ENCODE data around the gene ZNF581.

ZNF581 gene

DNA sequence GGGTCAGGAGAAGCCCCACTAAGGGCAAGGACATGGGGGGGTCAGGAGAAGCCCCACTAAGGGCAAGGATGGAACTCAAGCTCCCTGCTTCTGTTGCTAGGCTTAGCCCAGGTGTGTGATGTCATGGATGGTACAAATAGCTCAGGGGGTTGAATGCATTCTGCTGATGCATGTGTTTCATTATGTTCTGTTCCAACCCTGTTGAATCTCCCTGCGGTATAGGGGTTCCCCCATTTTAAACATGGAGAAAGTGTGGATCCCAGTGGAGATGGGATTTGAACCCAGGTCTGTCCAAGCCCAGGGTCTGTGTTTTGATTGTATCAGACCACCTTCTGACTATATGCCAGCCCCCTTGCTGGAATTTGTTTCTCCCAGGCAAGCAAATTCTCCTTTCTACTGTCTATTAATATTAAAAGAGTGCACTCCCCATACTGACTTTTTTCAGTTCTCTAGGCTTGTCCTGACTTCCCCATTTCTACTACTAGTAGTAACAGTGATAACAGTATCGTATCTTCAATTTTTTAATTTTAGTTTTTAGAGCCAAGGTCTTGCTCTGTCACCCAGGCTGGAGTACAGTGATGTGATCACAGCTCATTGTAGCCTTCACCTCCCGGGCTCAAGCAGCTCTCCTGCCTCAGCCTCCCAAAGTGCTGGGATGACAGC, 31.3 kb upstream of the ZNF581 start:
- DNase-seq = no peak

DNA sequence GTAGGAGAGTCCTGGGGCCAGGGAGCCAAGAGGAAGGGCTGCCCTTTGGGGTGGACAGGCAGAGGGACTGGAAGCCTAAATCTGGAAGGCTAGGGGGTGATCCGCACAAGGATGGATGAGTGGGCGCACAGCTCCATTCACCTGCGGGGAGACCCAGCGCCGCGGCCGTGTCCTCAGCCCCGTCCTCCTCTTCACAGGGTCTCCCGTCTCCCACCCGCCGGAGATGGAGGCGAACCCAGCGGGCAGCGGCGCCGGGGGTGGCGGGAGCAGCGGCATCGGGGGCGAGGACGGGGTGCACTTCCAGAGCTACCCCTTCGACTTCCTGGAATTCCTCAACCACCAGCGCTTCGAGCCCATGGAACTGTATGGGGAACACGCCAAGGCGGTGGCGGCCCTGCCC, 30.1 kb upstream of the ZNF581 start:
- DNase-seq = no peak

DNA sequence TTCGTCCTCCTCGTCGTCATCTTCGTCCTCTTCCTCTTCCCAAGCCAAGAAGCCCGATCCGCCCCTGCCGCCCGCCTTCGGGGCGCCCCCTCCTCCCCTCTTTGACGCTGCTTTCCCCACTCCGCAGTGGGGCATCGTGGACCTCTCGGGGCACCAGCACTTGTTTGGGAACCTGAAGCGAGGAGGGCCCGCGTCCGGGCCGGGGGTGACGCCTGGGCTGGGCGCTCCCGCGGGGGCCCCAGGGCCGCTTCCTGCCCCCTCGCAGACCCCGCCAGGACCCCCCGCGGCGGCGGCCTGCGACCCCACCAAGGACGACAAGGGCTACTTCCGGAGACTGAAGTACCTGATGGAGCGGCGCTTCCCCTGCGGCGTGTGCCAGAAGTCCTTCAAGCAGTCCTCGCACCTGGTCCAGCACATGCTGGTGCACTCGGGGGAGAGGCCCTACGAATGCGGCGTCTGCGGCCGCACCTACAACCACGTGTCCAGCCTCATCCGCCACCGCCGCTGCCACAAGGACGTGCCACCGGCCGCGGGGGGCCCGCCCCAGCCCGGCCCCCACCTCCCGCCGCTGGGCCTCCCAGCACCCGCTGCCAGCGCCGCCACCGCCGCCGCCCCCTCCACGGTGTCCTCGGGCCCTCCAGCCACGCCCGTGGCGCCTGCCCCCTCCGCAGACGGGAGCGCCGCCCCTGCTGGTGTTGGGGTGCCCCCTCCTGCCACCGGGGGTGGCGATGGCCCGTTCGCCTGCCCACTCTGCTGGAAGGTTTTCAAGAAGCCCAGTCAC, 29.3 kb upstream of the ZNF581 start:
- DNase-seq = no peak

DNA sequence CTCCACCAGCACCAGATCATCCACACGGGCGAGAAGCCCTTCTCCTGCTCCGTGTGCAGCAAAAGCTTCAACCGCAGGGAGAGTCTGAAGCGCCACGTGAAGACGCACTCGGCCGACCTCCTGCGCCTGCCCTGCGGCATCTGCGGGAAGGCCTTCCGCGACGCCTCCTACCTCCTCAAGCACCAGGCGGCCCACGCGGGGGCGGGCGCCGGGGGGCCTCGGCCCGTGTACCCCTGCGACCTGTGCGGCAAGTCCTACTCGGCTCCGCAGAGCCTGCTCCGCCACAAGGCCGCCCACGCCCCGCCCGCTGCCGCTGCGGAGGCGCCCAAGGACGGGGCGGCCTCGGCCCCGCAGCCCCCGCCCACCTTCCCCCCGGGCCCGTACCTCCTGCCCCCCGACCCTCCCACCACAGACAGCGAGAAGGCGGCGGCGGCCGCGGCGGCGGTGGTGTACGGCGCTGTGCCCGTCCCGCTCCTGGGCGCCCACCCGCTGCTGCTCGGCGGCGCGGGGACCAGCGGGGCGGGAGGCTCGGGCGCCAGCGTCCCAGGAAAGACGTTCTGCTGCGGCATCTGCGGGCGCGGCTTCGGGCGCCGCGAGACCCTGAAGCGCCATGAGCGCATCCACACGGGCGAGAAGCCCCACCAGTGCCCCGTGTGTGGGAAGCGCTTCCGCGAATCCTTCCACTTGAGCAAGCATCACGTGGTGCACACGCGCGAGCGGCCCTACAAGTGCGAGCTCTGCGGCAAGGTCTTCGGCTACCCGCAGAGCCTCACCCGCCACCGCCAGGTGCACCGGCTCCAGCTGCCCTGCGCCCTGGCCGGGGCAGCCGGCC, 28.5 kb upstream of the ZNF581 start:
- no peak for DNase-seq

DNA sequence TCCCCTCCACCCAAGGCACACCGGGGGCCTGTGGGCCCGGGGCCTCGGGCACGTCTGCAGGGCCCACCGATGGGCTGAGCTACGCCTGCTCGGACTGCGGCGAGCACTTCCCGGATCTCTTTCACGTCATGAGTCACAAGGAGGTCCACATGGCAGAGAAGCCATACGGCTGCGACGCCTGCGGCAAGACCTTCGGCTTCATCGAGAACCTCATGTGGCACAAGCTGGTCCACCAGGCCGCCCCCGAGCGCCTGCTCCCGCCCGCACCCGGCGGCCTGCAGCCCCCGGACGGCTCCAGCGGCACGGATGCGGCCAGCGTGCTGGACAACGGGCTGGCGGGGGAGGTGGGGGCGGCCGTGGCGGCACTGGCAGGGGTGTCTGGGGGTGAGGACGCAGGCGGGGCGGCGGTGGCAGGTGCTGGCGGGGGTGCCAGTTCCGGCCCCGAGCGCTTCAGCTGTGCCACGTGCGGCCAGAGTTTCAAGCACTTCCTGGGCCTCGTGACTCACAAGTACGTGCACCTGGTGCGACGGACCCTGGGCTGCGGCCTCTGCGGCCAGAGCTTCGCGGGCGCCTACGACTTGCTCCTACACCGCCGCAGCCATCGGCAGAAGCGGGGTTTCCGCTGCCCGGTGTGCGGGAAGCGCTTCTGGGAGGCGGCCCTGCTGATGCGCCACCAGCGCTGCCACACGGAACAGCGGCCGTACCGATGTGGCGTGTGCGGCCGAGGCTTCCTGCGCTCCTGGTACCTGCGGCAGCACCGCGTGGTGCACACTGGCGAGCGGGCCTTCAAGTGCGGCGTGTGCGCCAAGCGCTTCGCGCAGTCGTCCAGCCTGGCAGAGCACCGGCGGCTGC, 27.7 kb upstream of the ZNF581 start:
- DNase-seq = no peak

DNA sequence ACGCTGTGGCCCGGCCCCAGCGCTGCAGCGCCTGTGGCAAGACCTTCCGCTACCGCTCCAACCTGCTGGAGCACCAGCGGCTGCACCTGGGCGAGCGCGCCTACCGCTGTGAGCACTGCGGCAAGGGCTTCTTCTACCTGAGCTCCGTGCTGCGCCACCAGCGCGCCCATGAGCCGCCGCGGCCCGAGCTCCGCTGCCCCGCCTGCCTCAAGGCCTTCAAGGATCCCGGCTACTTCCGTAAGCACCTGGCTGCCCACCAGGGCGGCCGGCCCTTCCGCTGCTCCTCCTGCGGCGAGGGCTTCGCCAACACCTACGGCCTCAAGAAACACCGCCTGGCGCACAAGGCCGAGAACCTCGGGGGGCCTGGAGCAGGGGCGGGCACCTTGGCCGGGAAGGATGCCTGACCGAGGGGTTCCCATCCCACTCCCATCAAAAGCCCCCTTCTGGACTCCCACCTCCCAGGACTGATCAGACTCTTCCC, 27.0 kb upstream of the ZNF581 start:
- DNase-seq = no peak

DNA sequence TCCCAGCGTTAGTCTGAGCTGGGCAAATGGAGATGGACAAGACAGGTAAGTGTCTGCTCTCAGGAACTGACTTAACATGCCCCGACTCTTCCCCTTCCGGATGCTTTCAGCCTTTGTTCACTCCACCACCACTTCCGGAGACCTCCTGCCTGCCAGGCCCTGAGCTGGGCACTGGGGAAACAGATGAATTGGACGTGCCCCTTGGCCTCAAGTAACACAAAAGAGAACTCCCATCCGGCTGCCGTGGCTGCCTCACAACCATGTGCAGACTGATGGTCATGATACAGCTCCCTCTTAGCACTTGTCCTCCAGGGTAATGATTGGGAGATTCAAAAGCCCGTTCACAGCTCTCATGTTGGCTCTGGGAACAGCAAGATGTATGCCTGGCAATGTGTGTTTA, 26.0 kb upstream of the ZNF581 start:
- DNase-seq = no peak

DNA sequence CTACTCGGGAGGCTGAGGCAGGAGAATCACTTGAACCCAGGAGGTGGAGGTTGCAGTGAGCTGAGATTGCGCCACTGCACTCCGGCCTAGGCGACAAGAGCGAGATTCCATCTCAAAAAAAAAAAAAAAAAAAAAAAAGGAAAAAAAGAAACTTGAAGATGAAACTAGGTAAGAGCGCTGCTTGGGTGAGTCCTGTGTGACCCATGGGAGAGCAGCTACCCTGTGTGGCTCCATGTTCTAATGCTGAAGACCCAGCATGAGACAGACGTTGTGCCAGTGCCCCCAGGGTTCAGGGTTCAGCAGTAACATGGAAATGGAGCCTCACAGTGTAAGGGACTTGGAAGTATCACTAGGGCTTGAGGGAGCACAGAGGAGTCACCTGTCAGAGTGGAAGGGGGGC, 25.0 kb upstream of the ZNF581 start:
- no peak for DNase-seq

DNA sequence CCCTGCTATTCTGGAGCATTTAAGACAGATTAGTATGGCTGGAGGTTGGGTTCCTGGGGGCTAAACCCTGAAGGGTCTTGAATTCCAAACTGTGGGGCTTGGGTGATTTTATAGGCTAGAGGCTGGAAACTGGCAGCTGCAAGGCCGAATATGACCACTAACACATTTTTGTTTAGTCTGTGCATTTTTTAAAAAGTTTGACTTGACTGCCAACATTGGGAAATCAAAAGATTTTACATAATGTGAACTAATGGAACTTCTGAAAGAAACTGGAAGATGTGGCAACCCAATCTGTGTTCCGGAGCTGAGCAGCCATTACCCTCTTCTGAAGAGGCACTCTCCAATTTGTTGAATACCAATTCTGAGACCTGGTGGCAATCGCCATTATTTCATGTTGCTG, 24.2 kb upstream of the ZNF581 start:
- no peak for DNase-seq

DNA sequence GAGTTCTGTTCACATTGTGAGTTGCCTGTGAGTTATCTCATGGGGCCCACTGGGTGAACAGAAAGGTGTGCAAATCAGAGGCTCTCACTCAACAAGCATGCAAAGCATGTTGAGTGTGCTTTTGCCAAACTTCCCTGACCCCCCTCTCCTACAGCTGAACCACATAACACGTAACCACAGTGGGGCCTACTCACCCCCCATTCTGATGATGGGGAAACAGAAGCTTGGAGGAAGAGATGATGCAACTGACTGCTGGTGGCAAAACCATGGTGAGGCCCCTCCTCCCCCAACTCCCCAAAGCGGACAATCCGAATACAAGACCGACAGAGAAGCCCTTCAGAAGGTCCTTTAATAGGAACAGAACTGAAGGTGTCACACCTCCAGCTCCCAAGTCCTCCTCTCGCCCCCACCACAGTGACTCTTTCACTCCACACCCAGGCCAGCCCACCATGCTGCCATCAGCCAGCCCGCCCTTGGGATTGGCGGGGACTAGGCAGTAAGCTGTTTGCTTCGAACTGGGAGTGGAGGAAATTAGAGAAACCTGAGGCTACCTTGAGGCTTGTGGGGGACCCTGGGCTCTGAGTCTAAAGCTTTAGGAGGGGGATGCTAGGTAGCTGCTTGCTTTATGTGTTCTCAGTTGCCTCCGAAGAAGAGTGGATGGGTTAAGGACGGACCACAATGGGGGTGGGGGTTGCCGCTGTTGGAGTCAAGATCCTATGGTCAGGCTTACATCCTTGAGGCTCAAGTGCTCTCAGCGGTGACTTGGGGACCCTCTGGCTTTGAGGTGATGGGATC, 22.8 kb upstream of the ZNF581 start:
- DNase-seq = no peak

DNA sequence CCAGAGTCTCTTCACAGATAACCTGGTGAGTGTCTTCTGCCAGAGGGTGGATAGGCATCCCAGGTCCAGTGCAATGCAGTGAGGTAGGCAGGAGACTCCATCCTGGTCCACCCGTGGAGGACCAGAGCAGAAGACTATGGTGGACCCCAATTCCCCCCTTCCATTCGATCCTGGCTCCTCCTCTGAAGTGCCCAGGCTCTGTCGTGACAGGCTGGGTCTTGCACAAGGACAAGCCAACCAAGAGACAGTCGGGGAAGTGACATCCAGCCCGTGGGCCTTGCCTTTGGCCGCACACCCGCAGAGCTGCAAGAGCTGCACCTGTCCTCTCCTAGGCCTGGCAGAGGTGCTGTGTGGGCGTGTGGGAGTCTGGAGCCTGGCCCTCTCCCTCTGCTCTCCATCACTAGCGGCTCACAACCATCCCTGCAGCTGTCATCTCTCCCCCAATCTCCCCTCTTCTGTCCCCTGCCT, 22.2 kb upstream of the ZNF581 start:
- no peak for DNase-seq

DNA sequence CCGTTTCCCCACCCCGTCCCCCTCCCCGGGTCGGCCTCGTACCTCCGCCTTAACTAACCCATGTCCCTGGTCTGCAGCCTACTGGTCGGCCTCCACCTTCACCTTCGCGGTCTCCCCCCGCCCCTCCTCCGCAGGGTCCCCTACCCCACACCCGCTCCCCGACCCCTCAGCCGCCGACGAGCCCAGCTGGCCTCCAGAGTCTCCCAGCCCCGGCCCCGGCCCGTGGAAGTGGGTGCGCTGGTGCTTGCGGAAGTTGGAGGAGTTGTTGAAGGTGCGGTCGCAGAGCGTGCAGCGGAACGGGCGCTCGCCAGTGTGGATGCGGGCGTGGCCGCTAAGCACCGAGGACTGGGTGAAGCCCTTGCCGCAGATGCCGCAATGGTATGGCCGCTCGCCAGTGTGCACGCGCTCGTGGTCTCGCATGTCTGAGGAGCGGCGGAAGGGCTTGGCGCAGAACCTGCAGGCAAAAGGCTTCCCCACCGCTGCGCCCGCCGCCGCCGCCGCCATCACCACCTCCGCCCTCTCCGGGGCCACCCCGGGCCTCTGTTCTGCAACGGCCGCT, 21.7 kb upstream of the ZNF581 start:
- no peak for DNase-seq

DNA sequence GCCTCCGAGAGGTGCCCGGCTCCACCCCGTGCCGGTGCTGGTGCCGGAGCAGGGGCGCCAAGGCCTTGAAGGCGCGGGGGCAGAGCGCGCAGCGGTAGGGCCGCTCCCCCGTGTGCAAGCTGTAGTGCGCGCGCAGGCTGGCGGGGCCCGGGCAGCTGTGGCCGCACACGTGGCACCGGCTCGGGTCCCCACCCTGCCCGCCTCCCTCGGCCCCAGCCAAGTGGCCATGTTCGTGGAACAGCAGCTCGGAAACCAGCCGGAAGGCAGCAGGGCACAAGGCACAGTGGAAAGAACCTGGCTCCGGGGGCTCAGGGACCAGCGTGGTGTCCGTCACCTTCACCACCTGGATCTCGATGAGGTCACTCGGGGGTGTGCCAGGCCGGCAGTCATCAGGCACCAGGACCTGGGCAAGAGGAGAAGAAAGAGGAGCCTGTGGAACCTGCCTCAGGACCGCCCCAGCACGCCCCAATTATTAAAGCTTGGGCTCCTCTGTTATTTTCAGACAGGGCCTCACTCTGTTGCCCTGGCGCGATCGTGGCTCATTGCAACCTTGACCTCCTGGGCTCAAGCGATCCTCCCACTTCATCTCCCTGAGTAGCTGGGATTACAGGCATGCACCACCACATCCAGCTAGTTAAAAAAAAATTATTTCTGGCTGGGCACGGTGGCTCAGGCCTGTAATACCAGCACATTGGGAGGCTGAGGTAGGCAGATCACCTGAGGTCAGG, 21.0 kb upstream of the ZNF581 start:
- DNase-seq = no peak

DNA sequence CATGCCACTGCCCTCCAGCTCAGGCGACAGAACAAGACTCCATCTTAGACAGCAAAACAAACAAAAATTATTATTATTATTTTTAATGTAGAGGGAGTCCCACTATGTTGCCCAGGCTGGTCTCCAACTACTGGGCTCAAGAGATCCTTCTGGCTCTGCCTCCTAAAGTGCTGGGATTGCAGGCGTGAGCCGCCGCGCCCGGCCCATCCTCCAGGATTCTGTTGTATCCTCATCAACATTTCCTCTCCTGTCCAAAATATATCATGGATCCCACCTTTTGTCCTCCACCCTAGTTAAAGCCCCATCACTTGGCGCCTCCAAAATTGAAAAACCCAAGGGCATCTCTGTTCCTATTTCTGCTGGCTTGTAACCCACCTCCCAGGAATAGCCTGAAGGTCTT, 20.3 kb upstream of the ZNF581 start:
- no peak for DNase-seq

DNA sequence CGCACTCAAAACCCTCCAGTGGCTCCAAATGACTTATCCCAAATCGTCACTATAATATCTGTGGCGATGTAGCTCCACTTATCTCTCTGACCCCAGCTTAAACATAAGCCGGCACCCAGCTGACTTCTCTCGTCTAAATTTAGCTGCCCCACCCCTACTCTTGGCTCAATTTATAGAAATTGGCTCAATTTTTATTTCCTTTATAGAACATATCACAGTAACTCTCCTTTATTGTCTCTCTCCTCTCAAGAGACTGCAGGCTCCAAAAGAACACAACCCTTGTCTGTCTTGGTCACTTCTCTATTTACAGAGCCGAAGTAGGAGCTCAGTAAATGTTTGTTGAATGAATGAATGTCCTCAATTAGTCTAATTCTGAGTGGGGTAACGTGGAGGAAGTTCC, 19.9 kb upstream of the ZNF581 start:
- DNase-seq = no peak

DNA sequence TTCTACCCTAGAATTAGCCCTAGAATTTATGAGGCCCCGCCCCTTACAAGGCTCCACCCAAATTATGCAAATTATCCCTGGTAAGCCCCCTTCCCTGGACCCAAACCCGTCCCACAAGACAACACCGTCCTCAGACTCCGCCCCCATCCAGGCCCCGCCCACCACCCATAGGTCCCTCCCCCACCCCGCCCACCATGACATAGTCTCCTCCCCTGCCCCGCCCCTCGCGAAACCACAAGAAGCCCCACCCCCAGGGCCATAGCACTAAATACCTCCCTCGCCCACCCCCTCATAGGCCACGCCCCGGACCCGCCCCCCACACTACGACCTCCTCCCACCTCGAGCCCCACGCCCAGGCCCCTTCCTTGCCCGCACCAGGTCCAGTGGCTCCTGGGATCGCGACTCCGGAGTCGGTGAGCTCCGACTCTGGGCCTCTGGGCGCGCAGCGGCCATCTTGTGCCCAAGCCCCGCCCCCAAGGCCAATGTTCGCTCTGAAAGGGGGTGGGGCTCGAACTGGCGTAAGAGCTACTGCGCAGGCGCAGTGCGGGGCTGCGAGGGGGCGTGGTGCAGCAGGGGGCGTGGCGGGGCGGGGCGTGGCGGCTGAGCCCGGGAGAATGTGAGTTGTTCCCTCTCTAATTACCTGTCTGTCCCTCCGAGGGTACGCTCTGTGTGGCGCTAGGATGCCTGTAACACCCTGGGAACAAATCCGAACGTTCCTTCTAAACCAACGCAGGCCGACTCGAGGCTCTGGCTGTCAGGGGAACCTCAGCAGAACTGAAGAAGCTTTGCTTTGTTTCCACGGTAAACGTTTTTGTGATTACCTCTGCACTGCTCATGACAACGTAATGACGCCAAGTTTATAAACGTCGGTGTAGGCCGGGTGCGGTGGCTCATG, 19.1 kb upstream of the ZNF581 start, which contains the start of gene ZNF784:
Gene ZNF784 (minus strand): TSS at position 458 of the 895 bp plus-strand sequence. CDS start 5 bp downstream, at position 453.
- peak; percentile 96 for DNase-seq

DNA sequence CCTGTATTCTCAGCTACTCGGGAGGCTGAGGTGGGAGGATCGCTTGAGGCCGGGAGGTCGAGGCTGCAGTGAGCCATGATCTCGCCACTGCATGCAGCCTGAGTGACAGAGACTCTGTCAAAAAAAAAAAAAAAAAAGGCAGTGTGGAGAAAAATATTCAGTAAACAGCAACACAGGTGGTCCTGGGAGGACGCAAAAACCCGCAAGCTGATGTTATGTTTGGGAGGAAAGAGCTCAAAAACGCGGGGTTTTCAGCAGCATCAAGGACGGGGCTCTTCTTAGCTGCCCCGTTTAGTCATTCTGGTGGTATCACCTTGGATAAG, 18.5 kb upstream of the ZNF581 start:
- DNase-seq = no peak

DNA sequence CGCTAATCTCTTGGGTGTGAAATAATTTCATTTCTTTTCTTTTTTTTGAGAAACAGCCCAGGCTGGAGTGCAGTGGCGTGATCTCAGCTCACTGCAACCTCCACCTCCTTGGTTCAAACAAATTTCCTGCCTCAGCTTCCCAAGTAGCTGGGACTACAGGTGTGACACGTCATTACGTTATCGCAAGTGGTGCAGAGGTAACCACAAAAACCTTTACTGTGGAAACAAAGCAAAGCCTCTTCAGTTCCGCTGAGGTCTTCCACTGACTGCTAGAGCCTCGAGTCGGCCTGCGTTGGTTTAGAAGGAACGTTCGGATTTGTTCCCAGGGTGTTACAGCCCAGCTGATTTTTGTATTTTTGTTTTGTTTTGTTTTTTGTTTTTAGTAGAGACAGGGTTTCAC, 17.1 kb upstream of the ZNF581 start:
- peak; percentile 91 for DNase-seq

DNA sequence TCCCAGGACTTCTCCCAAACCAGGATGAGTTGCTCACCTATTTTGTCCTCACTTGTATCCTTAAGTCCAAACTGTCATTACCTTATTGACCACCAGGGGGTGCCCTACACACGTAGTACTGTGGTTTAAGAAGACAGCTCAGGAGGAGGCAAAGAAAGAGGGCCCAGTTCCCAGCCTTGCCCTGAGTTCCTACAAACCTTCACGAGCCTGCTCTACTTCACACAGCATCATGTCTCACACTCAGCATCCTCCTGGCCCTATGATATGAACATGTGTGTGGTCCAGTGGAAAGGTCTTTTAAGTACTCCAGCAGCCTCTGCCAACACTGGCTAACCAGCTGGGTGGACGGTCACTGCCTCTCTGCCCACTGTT, 11.0 kb upstream of the ZNF581 start:
- peak; percentile 93 for DNase-seq

DNA sequence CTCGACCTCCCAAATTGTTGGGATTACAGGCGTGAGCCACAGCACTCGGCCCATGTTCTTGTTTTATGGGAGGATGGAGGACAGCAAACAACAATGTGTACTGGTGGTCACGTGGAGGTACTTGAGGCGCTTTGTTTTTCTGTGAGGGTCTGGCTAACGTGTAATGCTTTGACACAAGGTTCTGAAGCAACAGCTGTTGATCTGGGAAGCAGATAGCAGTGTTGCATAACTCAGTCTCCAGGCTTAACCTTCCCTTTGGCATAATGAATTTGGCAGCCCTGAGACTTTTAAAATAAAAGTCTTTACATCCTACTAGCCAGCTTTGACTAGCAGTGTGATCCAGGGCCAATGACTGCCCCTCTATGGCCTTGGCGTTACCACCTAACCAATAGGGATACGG, 9.6 kb upstream of the ZNF581 start:
- no peak for DNase-seq
